Heart right ventricle (tissue), 16 donors: ENCODE measurements around the gene TUBGCP6. TPM values are rescaled to one million over a fixed set of nuclear protein-coding genes. Genes with fewer than 3 reads are reported as not detected.

Source experiments
- ATAC-seq, 8 donors: fragments of 200-7000 bp; cut with Tn5 transposase; one replicate each; pipeline ENCODE4 v1.9.1; 2020; ENCODE audit warnings: mild to moderate bottlenecking in 8 of 8, moderate library complexity in 8 of 8, moderate number of reproducible peaks in 1 of 8
- DNase-seq, 2 donors: peaks; one replicate each; pipeline ENCODE4 v3.0.0-alpha.2; 2020
- H3K27ac ChIP-seq, 10 donors: fragments of 200-600 bp; sonication (generic) in 2 of 10; one replicate each; pipeline versions ENCODE4 v1.5.0 to v1.8.0; 2020 to 2022; ENCODE audit warnings: mild to moderate bottlenecking in 3 of 10
- H3K27me3 ChIP-seq, 7 donors: fragments of 200-600 bp; one replicate each; pipeline ENCODE4 v1.8.0; 2021 to 2022; ENCODE audit warnings: mild to moderate bottlenecking in 2 of 7
- H3K36me3 ChIP-seq, 9 donors: fragments of 200-600 bp; sonication (generic) in 1 of 9; one replicate each; pipeline versions ENCODE4 v1.5.0 to v1.8.0; 2020 to 2022; ENCODE audit warnings: mild to moderate bottlenecking in 2 of 9
- H3K4me1 ChIP-seq, 9 donors: fragments of 200-600 bp; sonication (generic) in 1 of 9; one replicate each; pipeline versions ENCODE4 v1.5.0 to v1.8.0; 2020 to 2022; ENCODE audit warnings: mild to moderate bottlenecking in 4 of 9
- H3K4me3 ChIP-seq, 10 donors: fragments of 200-600 bp; sonication (generic) in 2 of 10; one replicate each; pipeline versions ENCODE4 v1.5.0 to v1.8.0; 2020 to 2022; ENCODE audit warnings: mild to moderate bottlenecking in 7 of 10, moderate library complexity in 2 of 10
- H3K9me3 ChIP-seq, 11 donors: fragments of 200-600 bp in 10 of 11; sonication (generic) in 2 of 11; one replicate each; pipeline versions ENCODE4 v1.5.0 to v1.8.0; 2013 to 2022; ENCODE audit warnings: mild to moderate bottlenecking in 2 of 11, control low read depth in 1 of 11, moderate library complexity in 1 of 11
- CTCF ChIP-seq, 9 donors: fragments of 200-600 bp; sonication (generic) in 2 of 9; IDR thresholded peaks; one replicate each; pipeline versions ENCODE4 v1.5.0 to v1.8.0; 2021 to 2022; ENCODE audit warnings: antibody characterized with exemption in 9 of 9, mild to moderate bottlenecking in 5 of 9, moderate library complexity in 1 of 9
- WGBS, 2 donors: extraction: QIAGEN DNeasy Blood & Tissue Kit; methylation state at CpG; one replicate each; pipeline ENCODE4 v1.1.7; 2013; ENCODE audit warnings: inconsistent platforms in 1 of 2; 5-methylcytosine and 5-hydroxymethylcytosine counted together
- intact Hi-C, 10 donors: fragments of 100-400 bp; cut with DNase I; formaldehyde crosslinking; loops; one replicate each; pipeline versions ENCODE4 v1.11.1 to v1.14.2; 2022
- polyA plus RNA-seq, 2 donors: library from polyadenylated mRNA; stranded (reverse); fragments of 200-250 nt; gene quantifications; one replicate each; pipeline ENCODE4 v1.2.3, GENCODE V29; 2013
- total RNA-seq, 10 donors: library from RNA; stranded (reverse); fragmentation: NEBNext Ultra II Directional in 3 of 10; extraction: Animal tissue kit (Norgen Biotek cat#: 25700) in 3 of 10; gene quantifications; one replicate each; pipeline versions ENCODE4 v1.2.1 to v1.2.4, GENCODE V29; 2021 to 2023
- donor health status: Arrhythmogenic right ventricular cardiomyopathy.
- donor health status: ischemic (EF 13 %, LVEDD 7.1; RV severe dilation, severe dysfunction).
- donor health status: healthy with polysubstance abuse.
- donor health status: DM: no; HTN: yes; CAD: no.
- donor health status: DM: no; HTN: no; CAD: no.
- donor health status: ischemic (EF 25% LVEDD 6.9; RV normal size, moderate dysfunction).
- donor health status: ischemic (EF 25% LVEDD 5.7; RV mildly dilated, moderate dysfunction).
- donor health status: healthy.
- donor health status: DM: yes; HTN: yes; CAD: no.
- donor health status: Ischemic cardiomyopathy.
- donor health status: ischemic (EF 35%, LVEDD 5.7; RV mildly dilated, moderate dysfunction).
- donor health status: nonischemic (EF 11% LVEDD 7.7; RV severe dilation, severe dysfunction).
- donor health status: DM: yes; HTN: yes; CAD: no.
- donor health status: PGD.
- donor health status: ischemic (EF 29% LVEDD 5.4; RV normal size, mild dysfunction).
- donor health status: nonischemic (EF 23%, LVEDD 6.1; RV moderate dilation, normal function).

Gene TUBGCP6
- total and polyA plus RNA-seq, 12 donors: 14.2 to 40.7 (median 18.5) TPM

DNA sequence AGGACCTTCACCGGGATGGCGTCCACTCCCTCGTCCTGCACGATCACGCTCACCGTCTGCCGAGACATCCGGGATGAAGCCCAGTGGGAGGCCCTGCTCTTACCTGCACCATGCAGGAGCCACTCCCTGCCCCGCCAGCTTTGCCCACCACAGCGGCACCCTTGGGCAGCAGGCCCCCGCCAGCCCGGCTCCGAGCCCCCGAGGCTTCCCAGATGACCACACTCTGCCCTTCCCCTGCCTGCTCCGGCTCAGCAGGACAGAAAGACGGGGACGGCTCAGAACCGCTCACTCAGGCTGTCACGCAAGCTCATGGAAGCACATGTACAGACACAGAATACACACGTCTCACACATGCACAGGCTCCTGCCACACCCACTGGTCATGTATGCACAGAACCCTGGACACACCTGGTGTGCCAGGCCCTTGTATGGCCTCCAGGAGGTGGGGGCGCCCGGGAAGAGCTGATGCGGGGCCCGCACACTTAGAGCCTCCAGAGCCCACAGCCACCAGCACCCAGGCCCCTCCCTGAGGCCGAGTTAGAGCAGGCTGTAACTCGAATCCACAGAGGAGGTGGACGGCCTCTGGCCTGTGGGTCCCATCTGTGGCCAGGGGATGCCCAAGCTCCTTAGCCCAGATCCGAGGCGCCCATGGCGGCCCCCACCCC lies 34.3 kb upstream of the TUBGCP6 start:
- intact Hi-C loops: loop anchor here in 3 of 10 donors (5.0 kb wide), 2 partner anchors 43 to 48 kb away; partner anchors contain the start of gene DENND6B (in 2 of the 3)
- ATAC-seq: no peak

DNA sequence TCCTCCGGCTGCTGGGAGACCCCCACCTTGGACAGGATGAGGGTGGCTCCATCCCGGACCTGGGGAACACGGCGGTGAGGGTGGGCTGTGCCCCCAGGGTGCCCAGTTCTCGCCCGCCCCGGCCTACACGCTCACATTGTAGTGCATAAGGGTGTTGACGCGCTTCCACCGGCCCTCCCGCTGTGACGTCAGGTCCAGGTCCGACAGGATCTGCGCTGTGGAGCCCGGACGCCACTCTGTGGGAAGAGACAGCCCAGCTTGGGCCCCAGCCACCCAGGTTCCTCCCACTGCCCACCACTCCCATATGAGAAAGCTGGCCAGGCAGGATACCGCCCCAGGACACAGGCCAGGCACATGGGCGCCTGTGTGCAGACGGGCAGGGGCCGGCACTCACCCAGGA lies 33.6 kb upstream of the TUBGCP6 start:
- no peaks in the 10 kb centered on the region for H3K9me3 ChIP-seq
- peaks cover 0 to 23% (median 5%) of the 10 kb centered on the region in 9 donors for H3K4me1 ChIP-seq
- no peak for TF ChIP-seq CTCF (IDR thresholded peaks at IDR 0.05)
- intact Hi-C loops: loop anchor here in 3 of 10 donors (5.0 kb wide), 2 partner anchors 44 to 49 kb away; partner anchors contain the start of gene DENND6B (in 2 of the 3)
- H3K4me3 ChIP-seq: no peak overlapping the region
- peaks cover 3 to 91% (median 68%) of the 10 kb centered on the region in 9 donors for H3K36me3 ChIP-seq
- DNase-seq (no peak), ATAC-seq (no peak)
- H3K27ac ChIP-seq: no peak overlapping the region
- 91 to 92% methylated on average over 21 of the region's 21 CpGs for WGBS, 2 donors
- H3K27me3 ChIP-seq: no peaks in the 10 kb centered on the region

More for the DNA sequence above, 34.3 kb upstream of the TUBGCP6 start:
- TF ChIP-seq CTCF (IDR thresholded peaks at IDR 0.05): no peak
- DNase-seq: no peak
- Histone ChIP-seq H3K36me3 (peaks cover 3 to 95% (median 71%) of the 10 kb centered on the region in 9 donors), H3K4me3 (no peak overlapping the region), H3K27ac (no peak overlapping the region), H3K9me3 (no peaks in the 10 kb centered on the region), H3K27me3 (no peaks in the 10 kb centered on the region), H3K4me1 (peaks cover 0 to 17% (median 3%) of the 10 kb centered on the region in 9 donors)
- 92 to 93% methylated on average over 28 to 30 of the region's 30 CpGs for WGBS, 2 donors

DNA sequence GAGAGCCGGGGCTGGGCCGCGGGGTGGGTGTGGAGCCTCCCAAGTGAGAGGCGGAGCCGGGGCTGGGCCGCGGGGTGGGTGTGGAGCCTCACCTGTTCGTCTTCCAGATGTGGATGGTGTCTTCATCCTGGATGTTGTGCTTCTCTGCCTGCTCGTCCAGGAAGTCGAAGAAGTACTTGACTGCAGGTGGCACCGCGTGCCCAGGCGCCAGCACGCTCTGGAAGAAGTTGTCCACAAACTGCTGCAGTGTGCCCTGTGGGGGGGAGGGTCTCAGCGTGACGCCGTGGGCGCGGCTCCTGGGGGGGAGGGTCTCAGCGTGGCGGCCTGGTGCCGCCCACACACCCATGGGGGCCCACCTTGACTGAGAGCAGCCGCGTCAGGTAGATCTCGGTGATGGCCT lies 32.9 kb upstream of the TUBGCP6 start:
- H3K4me1 ChIP-seq: peaks cover 0 to 21% (median 7%) of the 10 kb centered on the region in 9 donors
- H3K36me3 ChIP-seq: peaks cover 2 to 84% (median 62%) of the 10 kb centered on the region in 9 donors
- ATAC-seq (no peak), DNase-seq (no peak)
- peaks cover 0 to 2% (median 0%) of the 10 kb centered on the region in 7 donors for H3K27me3 ChIP-seq
- H3K9me3 ChIP-seq: no peaks in the 10 kb centered on the region
- TF ChIP-seq CTCF (IDR thresholded peaks at IDR 0.05): no peak
- no peak overlapping the region for H3K4me3 ChIP-seq
- H3K27ac ChIP-seq: no peak overlapping the region
- intact Hi-C loops: loop anchor here in 7 of 10 donors (2.0 to 5.0 kb wide), 3 partner anchors 45 to 50 kb away; partner anchors contain the start of gene DENND6B (in 6 of the 7)
- 87 to 93% methylated on average over 25 of the region's 25 CpGs for WGBS, 2 donors

DNA sequence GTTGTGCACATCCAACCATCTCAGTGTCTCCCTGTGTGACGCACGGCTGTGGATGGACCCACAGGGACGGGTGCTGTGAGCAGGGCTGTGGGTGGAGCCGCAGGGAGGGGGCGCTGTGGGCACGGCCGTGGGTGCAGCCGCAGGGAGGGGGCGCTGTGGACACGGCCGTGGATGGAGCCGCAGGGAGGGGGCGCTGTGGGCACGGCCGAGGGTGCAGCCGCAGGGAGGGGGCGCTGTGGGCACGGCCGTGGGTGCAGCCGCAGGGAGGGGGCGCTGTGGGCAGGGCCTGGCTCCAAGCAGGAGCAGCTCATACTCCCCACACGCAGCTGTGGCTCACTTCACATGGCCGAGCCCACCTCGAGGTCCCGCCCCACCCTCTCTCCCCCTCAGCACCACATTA lies 31.3 kb upstream of the TUBGCP6 start:
- 59 to 69% methylated on average over 25 of the region's 25 CpGs for WGBS, 2 donors
- peaks cover 8 to 27% (median 20%) of the 10 kb centered on the region in 9 donors for H3K4me1 ChIP-seq
- peak; percentile 21 to 76 (median 61) for TF ChIP-seq CTCF (IDR thresholded peaks at IDR 0.05)
- peak overlapping the region in 1 of 10 donors; percentile 32 for H3K27ac ChIP-seq
- peaks cover 0 to 18% (median 0%) of the 10 kb centered on the region in 7 donors for H3K27me3 ChIP-seq
- intact Hi-C loops: loop anchor here in 8 of 10 donors (1.0 to 5.0 kb wide), 4 partner anchors 46 to 51 kb away; partner anchors contain the start of gene DENND6B (in 7 of the 8)
- no peak overlapping the region for H3K4me3 ChIP-seq
- peaks cover 0 to 68% (median 49%) of the 10 kb centered on the region in 9 donors for H3K36me3 ChIP-seq
- DNase-seq: peak in 1 of 2 donors; percentile 75
- H3K9me3 ChIP-seq: no peaks in the 10 kb centered on the region
- peak; percentile 72 to 93 (median 78) for ATAC-seq
